Measurements from ENCODE around the gene RNU5D-1.

Gene RNU5D-1

GRCh38 chr1:44730741-44731512, at the start of gene RNU5D-1:
RNU5D-1 (minus strand) TSS chr1:44731170.
- DNase-seq: peak; percentile 94 to 96
- H3K4me3 ChIP-seq: peak within 1 kb of the TSS; percentile 21 to 29
- H3K27me3 ChIP-seq: no peaks in the 10 kb centered on the region
- peak; percentile 72 to 78 for TF ChIP-seq CTCF (IDR thresholded peaks at IDR 0.05)
- H3K9me3 ChIP-seq: no peaks in the 10 kb centered on the region
- H3K36me3 ChIP-seq: no peaks in the 10 kb centered on the region
- H3K27ac ChIP-seq: peak within 1 kb of the TSS; percentile 77 to 80
- intact Hi-C loops (cut with DNase I; ENCODE audit: low total_unique reads): loop anchor here (5.0 kb wide), 1 partner anchor 46 kb away; the partner anchor contains the start of gene RPS8
- peaks cover 0 to 29% (median 5%) of the 10 kb centered on the region in 4 donors for H3K4me1 ChIP-seq

- Histone ChIP-seq H3K27ac (no peak overlapping the region), H3K27me3 (no peaks in the 10 kb centered on the region), H3K36me3 (peaks cover 16 to 54% (median 49%) of the 10 kb centered on the region in 3 donors), H3K4me3 (no peak overlapping the region), H3K9me3 (no peaks in the 10 kb centered on the region), H3K4me1 (peaks cover 0 to 42% (median 31%) of the 10 kb centered on the region in 4 donors)
- TF ChIP-seq CTCF (IDR thresholded peaks at IDR 0.05): no peak
- no peak for DNase-seq
- intact Hi-C loops (cut with DNase I; ENCODE audit: low total_unique reads): loop anchor here (10.0 kb wide), 1 partner anchor 524 kb away; no protein-coding TSS in a partner anchor
These were observed 49.7 kb upstream of the RNU5D-1 start for GRCh38 chr1:44780583-44781121.

- intact Hi-C loops (cut with DNase I; ENCODE audit: low total_unique reads): loop anchor here (5.0 kb wide), 1 partner anchor 47 kb away; the partner anchor contains the start of gene RNU5D-1
- H3K36me3 ChIP-seq: peaks cover 16 to 54% (median 49%) of the 10 kb centered on the region in 3 donors
- H3K27me3 ChIP-seq: no peaks in the 10 kb centered on the region
- no peak overlapping the region for H3K4me3 ChIP-seq
- H3K4me1 ChIP-seq: peaks cover 0 to 32% (median 19%) of the 10 kb centered on the region in 4 donors
- TF ChIP-seq CTCF (IDR thresholded peaks at IDR 0.05): no peak
- no peaks in the 10 kb centered on the region for H3K9me3 ChIP-seq
- no peak for DNase-seq
- H3K27ac ChIP-seq: no peak overlapping the region
These were observed 48.0 kb upstream of the RNU5D-1 start for GRCh38 chr1:44778705-44779576.

GRCh38 chr1:44777969-44778635, 47.1 kb upstream of the RNU5D-1 start:
- H3K4me3 ChIP-seq: no peak overlapping the region
- DNase-seq: no peak
- H3K9me3 ChIP-seq: no peaks in the 10 kb centered on the region
- no peak overlapping the region for H3K27ac ChIP-seq
- intact Hi-C loops (cut with DNase I; ENCODE audit: low total_unique reads): loop anchor here (5.0 kb wide), 1 partner anchor 46 kb away; the partner anchor contains the start of gene RNU5D-1
- peaks cover 0 to 27% (median 15%) of the 10 kb centered on the region in 4 donors for H3K4me1 ChIP-seq
- H3K36me3 ChIP-seq: peaks cover 16 to 54% (median 49%) of the 10 kb centered on the region in 3 donors
- no peaks in the 10 kb centered on the region for H3K27me3 ChIP-seq
- no peak for TF ChIP-seq CTCF (IDR thresholded peaks at IDR 0.05)

- H3K9me3 ChIP-seq: no peaks in the 10 kb centered on the region
- no peak overlapping the region for H3K4me3 ChIP-seq
- H3K27me3 ChIP-seq: no peaks in the 10 kb centered on the region
- intact Hi-C loops (cut with DNase I; ENCODE audit: low total_unique reads): loop anchor here (5.0 kb wide), 1 partner anchor 45 kb away; the partner anchor contains the start of gene RNU5D-1
- no peak for DNase-seq
- no peak for TF ChIP-seq CTCF (IDR thresholded peaks at IDR 0.05)
- peaks cover 16 to 54% (median 49%) of the 10 kb centered on the region in 3 donors for H3K36me3 ChIP-seq
- H3K27ac ChIP-seq: no peak overlapping the region
- H3K4me1 ChIP-seq: peaks cover 0 to 27% (median 15%) of the 10 kb centered on the region in 4 donors
These were observed 46.6 kb upstream of the RNU5D-1 start for GRCh38 chr1:44777547-44777946.
